RKO (cell line): ENCODE results near the gene BMP10.

Experiments used
- DNase-seq: peaks from one replicate; pipeline ENCODE4 v3.0.0-alpha.2; 2016; ENCODE audit warnings: low spot score

Gene BMP10

GRCh38 chr2:68853035-68853434, 18.2 kb downstream of the BMP10 start:
- no peak for DNase-seq

GRCh38 chr2:68850524-68850923, 20.7 kb downstream of the BMP10 start:
- DNase-seq: no peak

- DNase-seq: no peak
Observed at GRCh38 chr2:68849579-68850030, 21.6 kb downstream of the BMP10 start.

GRCh38 chr2:68847751-68848150, 23.4 kb downstream of the BMP10 start:
- DNase-seq: no peak

- DNase-seq: no peak
Observed at GRCh38 chr2:68846091-68846490, 25.1 kb downstream of the BMP10 start.

GRCh38 chr2:68845043-68845442, 26.2 kb downstream of the BMP10 start:
- DNase-seq: no peak

- DNase-seq: no peak
Observed at GRCh38 chr2:68839260-68839833, 31.9 kb downstream of the BMP10 start.

GRCh38 chr2:68838641-68839040, 32.6 kb downstream of the BMP10 start:
- no peak for DNase-seq

- no peak for DNase-seq
Observed at GRCh38 chr2:68837861-68838341, 33.3 kb downstream of the BMP10 start.

- DNase-seq: no peak
Observed at GRCh38 chr2:68837164-68837860, 33.9 kb downstream of the BMP10 start.

- DNase-seq: no peak
Observed at GRCh38 chr2:68835621-68836020, 35.6 kb downstream of the BMP10 start.

GRCh38 chr2:68834737-68835376, 36.3 kb downstream of the BMP10 start:
- DNase-seq: no peak

- no peak for DNase-seq
Observed at GRCh38 chr2:68833162-68833561, 38.0 kb downstream of the BMP10 start.

GRCh38 chr2:68832233-68832869, 38.8 kb downstream of the BMP10 start:
- no peak for DNase-seq

GRCh38 chr2:68831686-68832232, 39.4 kb downstream of the BMP10 start:
- DNase-seq: no peak

- DNase-seq: no peak
Observed at GRCh38 chr2:68829749-68830148, 41.4 kb downstream of the BMP10 start.

- peak; percentile 57 for DNase-seq
Observed at GRCh38 chr2:68828887-68829708, 42.1 kb downstream of the BMP10 start.

- no peak for DNase-seq
Observed at GRCh38 chr2:68827666-68828065, 43.5 kb downstream of the BMP10 start.

- DNase-seq: no peak
Observed at GRCh38 chr2:68825866-68826265, 45.3 kb downstream of the BMP10 start.

- DNase-seq: no peak
Observed at GRCh38 chr2:68824831-68825230, 46.4 kb downstream of the BMP10 start.

- DNase-seq: no peak
Observed at GRCh38 chr2:68822207-68822872, 48.9 kb downstream of the BMP10 start.
